Measurements from ENCODE around the gene ZNF275.

DNA sequence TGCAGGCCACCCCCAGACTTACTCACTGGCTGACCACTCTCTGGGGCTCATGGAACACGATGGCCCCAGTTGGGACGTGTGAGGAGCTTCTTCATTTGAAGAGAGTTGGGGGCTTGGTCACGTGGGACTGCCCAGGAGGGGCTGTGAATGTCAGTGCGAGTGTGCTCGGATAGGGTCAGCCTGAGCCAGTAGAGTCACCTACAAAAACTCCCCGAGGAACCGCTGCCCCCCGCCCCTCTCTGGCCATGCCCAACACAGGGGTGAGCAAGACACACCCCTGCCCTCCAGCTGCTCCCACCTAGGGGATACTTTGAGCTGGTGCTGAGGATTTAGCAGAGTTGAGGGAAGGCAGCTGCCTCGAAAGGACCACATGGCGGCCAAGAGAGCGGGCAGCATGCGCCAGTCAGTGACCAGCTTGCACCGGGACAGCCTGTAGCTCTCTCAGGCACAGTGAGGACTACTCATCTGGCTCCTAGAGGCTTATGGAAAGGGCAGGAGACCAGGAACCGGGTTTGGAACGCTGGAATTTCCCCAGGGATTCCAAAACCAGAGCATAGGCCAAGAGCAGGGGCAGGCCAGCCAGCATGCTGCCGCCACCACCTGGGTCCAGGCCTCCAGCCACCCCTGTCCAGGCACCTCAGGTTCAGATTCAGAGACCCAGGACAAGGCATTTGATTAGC, 58.8 kb downstream of the ZNF275 start:
- TF ChIP-seq, protein P1, sequence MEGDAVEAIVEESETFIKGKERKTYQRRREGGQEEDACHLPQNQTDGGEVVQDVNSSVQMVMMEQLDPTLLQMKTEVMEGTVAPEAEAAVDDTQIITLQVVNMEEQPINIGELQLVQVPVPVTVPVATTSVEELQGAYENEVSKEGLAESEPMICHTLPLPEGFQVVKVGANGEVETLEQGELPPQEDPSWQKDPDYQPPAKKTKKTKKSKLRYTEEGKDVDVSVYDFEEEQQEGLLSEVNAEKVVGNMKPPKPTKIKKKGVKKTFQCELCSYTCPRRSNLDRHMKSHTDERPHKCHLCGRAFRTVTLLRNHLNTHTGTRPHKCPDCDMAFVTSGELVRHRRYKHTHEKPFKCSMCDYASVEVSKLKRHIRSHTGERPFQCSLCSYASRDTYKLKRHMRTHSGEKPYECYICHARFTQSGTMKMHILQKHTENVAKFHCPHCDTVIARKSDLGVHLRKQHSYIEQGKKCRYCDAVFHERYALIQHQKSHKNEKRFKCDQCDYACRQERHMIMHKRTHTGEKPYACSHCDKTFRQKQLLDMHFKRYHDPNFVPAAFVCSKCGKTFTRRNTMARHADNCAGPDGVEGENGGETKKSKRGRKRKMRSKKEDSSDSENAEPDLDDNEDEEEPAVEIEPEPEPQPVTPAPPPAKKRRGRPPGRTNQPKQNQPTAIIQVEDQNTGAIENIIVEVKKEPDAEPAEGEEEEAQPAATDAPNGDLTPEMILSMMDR (IDR thresholded peaks at IDR 0.05 in 4 of 5, conservative IDR thresholded peaks at IDR 0.05 in 1 of 5): no peak
- no peak for TF ChIP-seq POLR2A (IDR thresholded peaks at IDR 0.05)
